ENCODE results near the gene ATP8A2. TPM values are rescaled to one million over a fixed set of nuclear protein-coding genes. Genes with fewer than 3 reads are reported as not detected.

ATP8A2 gene
- total RNA-seq, 4 donors from 2014 or later, result not detected

DNA sequence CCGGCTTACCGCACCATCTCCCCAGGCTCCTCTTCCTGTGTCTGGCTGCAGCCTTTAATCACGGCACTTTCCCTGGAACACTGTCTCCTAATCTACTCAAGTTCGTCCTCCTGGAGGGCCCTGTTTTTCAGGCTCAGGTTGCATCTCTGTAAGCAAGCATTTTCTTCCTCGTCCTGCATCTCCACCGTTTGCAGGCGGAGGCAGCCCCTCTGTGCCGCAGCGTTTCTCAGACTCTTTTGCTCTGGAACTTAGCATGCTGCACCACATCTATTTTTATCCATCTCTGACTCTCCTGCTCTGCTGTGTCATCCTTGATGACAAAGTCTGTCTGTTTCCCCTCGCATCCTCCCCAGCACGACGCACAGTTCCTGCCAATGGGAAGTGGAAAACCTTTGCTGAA is 117.5 kb downstream of the ATP8A2 start:
- DNase-seq (no peak), ATAC-seq (no peak)
- in situ Hi-C loops (cut with MboI; ENCODE audit: low sequenced_read_pairs in 4 of 4) (no loop called here), intact Hi-C loops (cut with DNase I; ENCODE audit: low total_unique reads) (no loop called here)
- no peaks in the 10 kb centered on the region for H3K4me1 ChIP-seq
- H3K4me3 ChIP-seq, result no peak overlapping the region
- no peaks in the 10 kb centered on the region for H3K9me3 ChIP-seq
- H3K27ac ChIP-seq, result no peak overlapping the region
- TF ChIP-seq POLR2A (IDR thresholded peaks at IDR 0.05) (no peak), CTCF (IDR thresholded peaks at IDR 0.05 in 4 of 5, conservative IDR thresholded peaks at IDR 0.05 in 1 of 5) (no peak)
- no peaks in the 10 kb centered on the region for H3K27me3 ChIP-seq
- H3K36me3 ChIP-seq, result no peaks in the 10 kb centered on the region

- H3K27me3 ChIP-seq, result no peaks in the 10 kb centered on the region
- H3K4me3 ChIP-seq, result no peak overlapping the region
- no peaks in the 10 kb centered on the region for H3K4me1 ChIP-seq
- DNase-seq, result no peak
- intact Hi-C loops (cut with DNase I; ENCODE audit: low total_unique reads) (no loop called here), in situ Hi-C loops (cut with MboI; ENCODE audit: low sequenced_read_pairs in 4 of 4) (no loop called here)
- H3K9me3 ChIP-seq, result no peaks in the 10 kb centered on the region
- H3K36me3 ChIP-seq, result no peaks in the 10 kb centered on the region
- TF ChIP-seq POLR2A (IDR thresholded peaks at IDR 0.05) (no peak), CTCF (IDR thresholded peaks at IDR 0.05 in 4 of 5, conservative IDR thresholded peaks at IDR 0.05 in 1 of 5) (no peak)
- H3K27ac ChIP-seq, result no peak overlapping the region
- no peak for ATAC-seq
Observed at GRCh38 chr13:25490236-25490635, 118.5 kb downstream of the ATP8A2 start.

GRCh38 chr13:25493931-25494640 is 122.3 kb downstream of the ATP8A2 start:
- ATAC-seq (no peak), DNase-seq (no peak)
- no peaks in the 10 kb centered on the region for H3K4me1 ChIP-seq
- no peaks in the 10 kb centered on the region for H3K36me3 ChIP-seq
- in situ Hi-C loops (cut with MboI; ENCODE audit: low sequenced_read_pairs in 4 of 4) (no loop called here), intact Hi-C loops (cut with DNase I; ENCODE audit: low total_unique reads) (no loop called here)
- H3K27me3 ChIP-seq, result no peaks in the 10 kb centered on the region
- no peak for TF ChIP-seq CTCF (IDR thresholded peaks at IDR 0.05 in 4 of 5, conservative IDR thresholded peaks at IDR 0.05 in 1 of 5)
- TF ChIP-seq POLR2A (IDR thresholded peaks at IDR 0.05), result no peak
- H3K4me3 ChIP-seq, result no peak overlapping the region
- H3K9me3 ChIP-seq, result no peaks in the 10 kb centered on the region
- no peak overlapping the region for H3K27ac ChIP-seq

DNA sequence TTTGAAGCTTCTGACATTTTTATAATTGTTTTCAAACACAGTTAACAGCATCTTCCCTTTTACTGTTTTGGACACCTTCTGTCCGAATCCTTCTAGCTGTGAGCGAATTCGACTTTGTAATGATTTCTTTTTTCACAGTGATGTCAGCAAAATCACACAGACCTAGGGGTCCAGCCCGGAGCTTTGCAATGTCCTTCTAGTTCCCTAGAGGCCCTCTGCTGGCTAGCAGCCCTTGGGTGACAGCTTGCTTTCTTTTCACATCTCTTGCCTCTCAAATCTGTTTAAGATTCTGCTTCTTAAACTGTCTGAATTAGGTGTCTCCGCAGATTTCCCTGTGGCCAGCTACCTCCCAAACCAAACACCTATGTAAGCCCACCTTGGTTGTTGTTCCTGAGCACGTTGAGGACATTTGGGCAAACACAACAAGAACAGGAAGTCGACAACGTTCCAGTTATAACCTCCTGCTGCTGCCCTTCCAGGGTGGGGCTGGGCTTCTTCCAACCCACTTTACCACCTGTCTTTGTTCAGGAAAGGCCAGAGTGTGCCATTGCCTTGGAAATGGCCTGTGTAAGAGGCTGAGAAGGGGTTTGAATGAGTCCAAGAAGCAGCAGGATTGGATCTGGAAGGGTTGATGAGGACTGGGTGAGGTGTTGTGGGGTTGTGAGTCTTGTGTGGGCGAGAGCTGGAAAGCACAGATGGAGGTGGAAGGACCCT is 123.1 kb downstream of the ATP8A2 start:
- DNase-seq (no peak), ATAC-seq (no peak)
- Histone ChIP-seq H3K4me1 (no peaks in the 10 kb centered on the region), H3K4me3 (no peak overlapping the region), H3K9me3 (no peaks in the 10 kb centered on the region), H3K27ac (no peak overlapping the region), H3K36me3 (no peaks in the 10 kb centered on the region), H3K27me3 (no peaks in the 10 kb centered on the region)
- intact Hi-C loops (cut with DNase I; ENCODE audit: low total_unique reads) (no loop called here), in situ Hi-C loops (cut with MboI; ENCODE audit: low sequenced_read_pairs in 4 of 4) (no loop called here)
- TF ChIP-seq CTCF (IDR thresholded peaks at IDR 0.05 in 4 of 5, conservative IDR thresholded peaks at IDR 0.05 in 1 of 5), result no peak
